ENCODE data around the gene VILL.

GRCh38 chr3:37990527-37990926 is at the start of gene VILL:
- TF ChIP-seq CTCF (IDR thresholded peaks at IDR 0.05; ENCODE audit: insufficient read depth, low read depth, low read length) (no peak), EZH2 (IDR thresholded peaks at IDR 0.05; ENCODE audit: insufficient read depth, low read length) (no peak)

Measured in astrocyte (in vitro differentiated cells and primary cell).